NCI-H2196 (cell line): ENCODE data around the gene KRT16.
A peak's percentile ranks its signal among the peaks of the same experiment; 100 is the strongest.
"Not testable (repeated sequence)": the region's sequence is repeated elsewhere in the genome, so short reads cannot be mapped to it uniquely, and the experiment has no call there.

Source experiments
- DNase-seq: peaks from one replicate; lab custom pipeline; 2025; ENCODE audit not compliant: unreplicated experiment; lab: John Stamatoyannopoulos, UW

Gene KRT16

GRCh38 chr17:41585301-41586056 is 27.1 kb downstream of the KRT16 start:
- no peak for DNase-seq

GRCh38 chr17:41584331-41584927 is 28.1 kb downstream of the KRT16 start:
- DNase-seq, result not testable (repeated sequence)

- DNase-seq, result no peak
Observed at GRCh38 chr17:41583137-41584127, 29.1 kb downstream of the KRT16 start.

- DNase-seq, result not testable (repeated sequence)
Observed at GRCh38 chr17:41582061-41582968, 30.3 kb downstream of the KRT16 start.

GRCh38 chr17:41581366-41582060 is 31.1 kb downstream of the KRT16 start:
- no peak for DNase-seq

GRCh38 chr17:41580687-41581365 is 31.7 kb downstream of the KRT16 start:
- no peak for DNase-seq

- no peak for DNase-seq
Observed at GRCh38 chr17:41580244-41580575, 32.4 kb downstream of the KRT16 start.

- DNase-seq, result peak; percentile 50
Observed at GRCh38 chr17:41579484-41580243, 32.9 kb downstream of the KRT16 start.

- DNase-seq, result no peak
Observed at GRCh38 chr17:41578971-41579370, 33.6 kb downstream of the KRT16 start.

- DNase-seq, result no peak
Observed at GRCh38 chr17:41578538-41578937, 34.0 kb downstream of the KRT16 start.

GRCh38 chr17:41576740-41577139 is 35.8 kb downstream of the KRT16 start:
- DNase-seq, result not testable (repeated sequence)

- DNase-seq, result no peak
Observed at GRCh38 chr17:41575336-41575735, 37.2 kb downstream of the KRT16 start.

GRCh38 chr17:41571561-41572434 is 40.8 kb downstream of the KRT16 start, which contains the start of gene KRT9:
TSS of gene KRT9 (minus strand) at chr17:41572059. CDS start at chr17:41571992, 67 bp downstream.
- no peak for DNase-seq

- no peak for DNase-seq
Observed at GRCh38 chr17:41567317-41567716, 45.2 kb downstream of the KRT16 start.

- DNase-seq, result no peak
Observed at GRCh38 chr17:41565338-41565737, 47.2 kb downstream of the KRT16 start.

GRCh38 chr17:41563607-41564170 is 48.9 kb downstream of the KRT16 start:
- no peak for DNase-seq

- DNase-seq, result no peak
Observed at GRCh38 chr17:41561554-41561953, 51.0 kb downstream of the KRT16 start.
